Panc1 (cell line): Measurements from ENCODE around the gene ATRNL1. TPM values are rescaled to one million over a fixed set of nuclear protein-coding genes. Genes with fewer than 3 reads are reported as not detected.

ENCODE experiments used
- ATAC-seq: fragments of 200-7000 bp; cut with Tn5 transposase; 2 replicates; pipeline ENCODE4 v1.9.1; 2020; ENCODE audit warnings: mild to moderate bottlenecking, moderate library complexity
- BruUV-seq: library from RNA; stranded (reverse); fragments of 400-500 nt; replicated peaks from 2 replicates; lab custom pipeline; 2021; lab: Mats Ljungman, UMichigan
- CTCF ChIA-PET: fragments of 300-600 bp; sonication (Branson Sonifier 250); formaldehyde crosslinking; loops from one replicate; lab custom pipeline; 2022; ENCODE audit warnings: antibody characterized with exemption; lab: Charles Lee
- POLR2A ChIA-PET: fragments of 300-600 bp; sonication (Branson Sonifier 250); formaldehyde crosslinking; loops from one replicate; lab custom pipeline; 2022; ENCODE audit warnings: antibody characterized with exemption; lab: Charles Lee
- DNase-seq: peaks from one replicate; pipeline ENCODE4 v3.0.0-alpha.2; 2010; ENCODE audit warnings: low read depth, low spot score
- H3K27ac ChIP-seq: 2 replicates; pipeline ENCODE4 v1.5.1; 2011; ENCODE audit warnings: mild to moderate bottlenecking, low read length, inconsistent platforms
- H3K27me3 ChIP-seq: fragments of 200-500 bp; sonication (Bioruptor generic); 2 replicates; pipeline ENCODE4 v1.6.0; 2014; ENCODE audit warnings: low read length, inconsistent platforms; ENCODE audit not compliant: control insufficient read depth, insufficient read depth
- H3K36me3 ChIP-seq: fragments of 200-500 bp; sonication (Bioruptor generic); 2 replicates; pipeline ENCODE4 v1.5.1; 2014; ENCODE audit warnings: inconsistent platforms, mild to moderate bottlenecking, low read length, moderate library complexity; ENCODE audit not compliant: control insufficient read depth, insufficient read depth
- H3K4me1 ChIP-seq: 2 replicates; pipeline ENCODE4 v1.5.1; 2011; ENCODE audit warnings: inconsistent platforms, mild to moderate bottlenecking, low read length, moderate library complexity; ENCODE audit not compliant: control insufficient read depth, insufficient read depth
- H3K4me3 ChIP-seq, 2 experiments: 2 replicates each; pipeline ENCODE4 v1.5.1; 2011 to 2012; ENCODE audit warnings: low read depth in 2 of 2, low read length in 2 of 2, mild to moderate bottlenecking in 2 of 2, inconsistent platforms in 1 of 2, moderate library complexity in 1 of 2
- H3K9me3 ChIP-seq: fragments of 200-500 bp; sonication (Bioruptor generic); 2 replicates; pipeline ENCODE4 v1.5.1; 2014; ENCODE audit warnings: low read depth, mild to moderate bottlenecking, inconsistent platforms, low read length, moderate library complexity; ENCODE audit not compliant: control insufficient read depth, insufficient read depth
- CTCF ChIP-seq: fragments of 450-650 bp; IDR thresholded peaks from 2 replicates; pipeline ENCODE4 v1.5.1; 2017; ENCODE audit warnings: mild to moderate bottlenecking
- POLR2AphosphoS5 ChIP-seq: IDR thresholded peaks from 2 replicates; pipeline ENCODE4 v1.6.1; 2012; ENCODE audit warnings: mild to moderate bottlenecking, low read depth, low read length, moderate library complexity
- REST ChIP-seq, 2 experiments: IDR thresholded peaks; 2 replicates each; pipeline ENCODE4 v1.6.1; 2011 to 2012; ENCODE audit warnings: low read depth in 2 of 2, control low read depth in 1 of 2, low read length in 1 of 2, mild to moderate bottlenecking in 1 of 2, moderate library complexity in 1 of 2; ENCODE audit not compliant: insufficient read depth in 1 of 2
- SIN3A ChIP-seq: IDR thresholded peaks from 2 replicates; pipeline ENCODE4 v1.6.1; 2012; ENCODE audit warnings: low read depth, mild to moderate bottlenecking, low read length, moderate library complexity, borderline replicate concordance; ENCODE audit not compliant: insufficient read depth
- TCF7L2 ChIP-seq: IDR thresholded peaks from 2 replicates; pipeline ENCODE4 v1.6.1; 2011; ENCODE audit warnings: mild to moderate bottlenecking, low read depth, low read length, inconsistent platforms
- in situ Hi-C: cut with HindIII; loops from 2 replicates; pipeline ENCODE4 v1.10.0; 2016; ENCODE audit warnings: low sequenced_read_pairs, low pct_unique_long_range_greater_than_20kb
- intact Hi-C: fragments of 100-400 bp; cut with micrococcal nuclease; formaldehyde crosslinking; loops from one replicate; pipeline ENCODE4 v1.10.0; 2022; ENCODE audit not compliant: unreplicated experiment
- total RNA-seq: library from RNA; stranded (reverse); gene quantifications from one replicate; pipeline ENCODE4 v1.2.1, GENCODE V29; 2021; ENCODE audit not compliant: unreplicated experiment

The ATRNL1 gene
- total RNA-seq, 1 experiment from 2014 or later = 17.1 TPM

- CTCF ChIA-PET = no interaction called here
- TF ChIP-seq SIN3A (no peak), REST (IDR thresholded peaks at IDR 0.05; ENCODE audit: insufficient read depth in 1 of 2, low read depth in 2 of 2, low read length in 1 of 2) (no peak), TCF7L2 (no peak), CTCF (no peak), POLR2AphosphoS5 (no peak)
- POLR2A ChIA-PET = no interaction called here
- no TSS peak for BruUV-seq
- Histone ChIP-seq H3K4me3 (no peak overlapping the region), H3K9me3 (no peaks in the 10 kb centered on the region), H3K36me3 (no peaks in the 10 kb centered on the region), H3K4me1 (no peaks in the 10 kb centered on the region), H3K27ac (no peak overlapping the region), H3K27me3 (no peaks in the 10 kb centered on the region)
- intact Hi-C loops (no loop called here), in situ Hi-C loops (no loop called here)
- DNase-seq = no peak
- no peak for ATAC-seq
These were observed 650.9 kb downstream of the ATRNL1 start for GRCh38 chr10:115744089-115744488.

- intact Hi-C loops = no loop called here
- no peak for TF ChIP-seq REST (IDR thresholded peaks at IDR 0.05; ENCODE audit: insufficient read depth in 1 of 2, low read depth in 2 of 2, low read length in 1 of 2)
- TF ChIP-seq CTCF = no peak
- TF ChIP-seq SIN3A = no peak
- TF ChIP-seq POLR2AphosphoS5 = no peak
- TF ChIP-seq TCF7L2 = no peak
- ChIA-PET CTCF (no interaction called here), POLR2A (no interaction called here)
- H3K9me3 ChIP-seq = no peaks in the 10 kb centered on the region
- H3K4me1 ChIP-seq = no peaks in the 10 kb centered on the region
- in situ Hi-C loops = no loop called here
- no peak overlapping the region for H3K27ac ChIP-seq
- H3K27me3 ChIP-seq = no peaks in the 10 kb centered on the region
- DNase-seq (no peak), ATAC-seq (no peak)
- BruUV-seq = no TSS peak
- no peak overlapping the region for H3K4me3 ChIP-seq
- H3K36me3 ChIP-seq = no peaks in the 10 kb centered on the region
These were observed 652.8 kb downstream of the ATRNL1 start for GRCh38 chr10:115745943-115746342.
